Measurements from ENCODE around the gene VPS8.

VPS8 gene

GRCh38 chr3:184785890-184786279 lies 26.1 kb upstream of the VPS8 start:
- no peak for DNase-seq (ENCODE audit: low read depth)
- TF ChIP-seq CTCF (IDR thresholded peaks at IDR 0.05; ENCODE audit: low read depth, low read length, missing control alignments), result no peak
- H3K4me3 ChIP-seq (ENCODE audit: low read depth, low read length), result no peak overlapping the region

- no peak for DNase-seq (ENCODE audit: low read depth)
- no peak for TF ChIP-seq CTCF (IDR thresholded peaks at IDR 0.05; ENCODE audit: low read depth, low read length, missing control alignments)
- no peak overlapping the region for H3K4me3 ChIP-seq (ENCODE audit: low read depth, low read length)
These were observed 25.6 kb upstream of the VPS8 start for GRCh38 chr3:184786280-184786941.

- no peak overlapping the region for H3K4me3 ChIP-seq (ENCODE audit: low read depth, low read length)
- no peak for TF ChIP-seq CTCF (IDR thresholded peaks at IDR 0.05; ENCODE audit: low read depth, low read length, missing control alignments)
- no peak for DNase-seq (ENCODE audit: low read depth)
These were observed 23.2 kb upstream of the VPS8 start for GRCh38 chr3:184788751-184789150.

- DNase-seq (ENCODE audit: low read depth), result no peak
- TF ChIP-seq CTCF (IDR thresholded peaks at IDR 0.05; ENCODE audit: low read depth, low read length, missing control alignments), result no peak
- H3K4me3 ChIP-seq (ENCODE audit: low read depth, low read length), result no peak overlapping the region
These were observed 22.5 kb upstream of the VPS8 start for GRCh38 chr3:184789314-184789998.

GRCh38 chr3:184791171-184791570 lies 20.8 kb upstream of the VPS8 start:
- no peak for DNase-seq (ENCODE audit: low read depth)
- H3K4me3 ChIP-seq (ENCODE audit: low read depth, low read length), result no peak overlapping the region
- no peak for TF ChIP-seq CTCF (IDR thresholded peaks at IDR 0.05; ENCODE audit: low read depth, low read length, missing control alignments)

- DNase-seq (ENCODE audit: low read depth), result no peak
- TF ChIP-seq CTCF (IDR thresholded peaks at IDR 0.05; ENCODE audit: low read depth, low read length, missing control alignments), result no peak
- H3K4me3 ChIP-seq (ENCODE audit: low read depth, low read length), result no peak overlapping the region
These were observed 16.3 kb upstream of the VPS8 start for GRCh38 chr3:184795522-184796190.

All from GM12864 (cell line).